ENCODE results near the gene STAG1. TPM values are rescaled to one million over a fixed set of nuclear protein-coding genes. Genes with fewer than 3 reads are reported as not detected.

STAG1 gene
- total RNA-seq, 2 donors from 2014 or later: 26.8 to 56.4 TPM

DNA sequence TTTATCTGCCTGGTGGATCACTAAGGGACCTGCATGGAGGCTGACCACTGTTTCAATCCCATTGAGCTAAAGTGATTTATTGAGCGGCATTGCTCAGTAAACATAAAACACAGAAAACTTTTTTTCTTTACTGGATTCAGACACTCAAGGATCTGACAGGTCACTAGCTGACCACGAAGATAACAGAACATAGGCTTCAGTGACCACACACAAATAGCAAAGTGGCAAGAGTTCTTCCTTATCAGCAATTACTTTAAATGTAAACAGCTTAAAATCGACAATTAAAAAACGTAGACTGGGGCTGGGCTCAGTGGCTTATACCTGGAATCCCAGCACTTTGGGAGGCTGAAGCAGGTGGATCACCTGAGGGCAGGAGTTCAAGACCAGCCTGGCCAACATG lies 48.7 kb downstream of the STAG1 start:
- Histone ChIP-seq H3K4me3 (no peak overlapping the region), H3K4me1 (ENCODE audit: control insufficient read depth in 1 of 2, low read depth in 2 of 2) (peaks cover 6 to 9% of the 10 kb centered on the region in 2 donors), H3K27ac (no peak overlapping the region), H3K9me3 (no peaks in the 10 kb centered on the region), H3K36me3 (no peaks in the 10 kb centered on the region), H3K27me3 (replicated peaks; ENCODE audit: insufficient read depth) (no peaks in the 10 kb centered on the region)
- DNase-seq (ENCODE audit: low spot score): no peak
- no peak for ATAC-seq (ENCODE audit: insufficient number of reproducible peaks, low FRiP score, low read depth)
- TF ChIP-seq, protein P1, sequence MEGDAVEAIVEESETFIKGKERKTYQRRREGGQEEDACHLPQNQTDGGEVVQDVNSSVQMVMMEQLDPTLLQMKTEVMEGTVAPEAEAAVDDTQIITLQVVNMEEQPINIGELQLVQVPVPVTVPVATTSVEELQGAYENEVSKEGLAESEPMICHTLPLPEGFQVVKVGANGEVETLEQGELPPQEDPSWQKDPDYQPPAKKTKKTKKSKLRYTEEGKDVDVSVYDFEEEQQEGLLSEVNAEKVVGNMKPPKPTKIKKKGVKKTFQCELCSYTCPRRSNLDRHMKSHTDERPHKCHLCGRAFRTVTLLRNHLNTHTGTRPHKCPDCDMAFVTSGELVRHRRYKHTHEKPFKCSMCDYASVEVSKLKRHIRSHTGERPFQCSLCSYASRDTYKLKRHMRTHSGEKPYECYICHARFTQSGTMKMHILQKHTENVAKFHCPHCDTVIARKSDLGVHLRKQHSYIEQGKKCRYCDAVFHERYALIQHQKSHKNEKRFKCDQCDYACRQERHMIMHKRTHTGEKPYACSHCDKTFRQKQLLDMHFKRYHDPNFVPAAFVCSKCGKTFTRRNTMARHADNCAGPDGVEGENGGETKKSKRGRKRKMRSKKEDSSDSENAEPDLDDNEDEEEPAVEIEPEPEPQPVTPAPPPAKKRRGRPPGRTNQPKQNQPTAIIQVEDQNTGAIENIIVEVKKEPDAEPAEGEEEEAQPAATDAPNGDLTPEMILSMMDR (IDR thresholded peaks at IDR 0.05): no peak

DNA sequence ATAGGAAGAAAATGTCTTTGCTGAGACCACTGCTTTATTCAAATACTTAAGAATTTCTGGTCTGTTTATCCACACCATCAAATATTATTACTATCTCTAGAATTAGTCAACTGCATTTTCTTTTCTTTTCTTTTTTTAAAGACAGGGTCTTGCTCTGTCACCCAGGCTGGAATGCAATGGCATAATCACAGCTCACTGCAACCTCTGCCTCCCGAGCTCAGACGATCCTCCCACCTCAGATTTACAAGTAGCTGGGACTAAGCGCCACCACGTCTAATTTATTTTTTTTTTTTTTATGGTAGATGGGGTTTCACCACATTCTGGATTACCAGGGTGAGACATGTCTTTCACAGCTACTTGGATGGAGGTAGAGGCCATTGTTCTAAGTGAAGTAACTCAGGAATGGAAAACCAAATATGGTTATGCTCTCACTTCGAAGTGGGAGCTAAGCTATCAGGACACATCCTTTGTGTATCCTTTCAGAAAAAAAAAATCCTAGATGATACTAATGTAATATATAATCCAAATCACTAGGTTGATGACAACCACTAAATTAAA lies 52.8 kb downstream of the STAG1 start:
- TF ChIP-seq, protein P1 (IDR thresholded peaks at IDR 0.05): no peak
- DNase-seq (ENCODE audit: low spot score): no peak

DNA sequence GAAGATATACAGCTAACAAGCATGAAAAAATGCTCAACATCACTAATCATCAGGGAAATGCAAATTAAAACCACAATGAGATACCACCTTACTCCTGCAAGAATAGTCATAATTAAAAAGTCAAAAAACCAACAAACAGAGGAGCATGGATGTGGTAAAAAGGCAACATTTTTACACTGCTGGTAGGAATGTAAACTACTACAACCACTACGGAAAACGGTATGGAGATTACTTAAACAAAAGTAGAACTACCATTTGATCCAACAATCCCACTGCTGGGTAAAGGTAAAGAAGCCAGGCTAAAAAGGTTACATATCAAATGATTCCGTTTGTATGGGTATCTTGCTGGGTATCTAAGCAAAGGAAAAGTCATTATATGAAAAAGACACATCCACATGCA lies 53.8 kb downstream of the STAG1 start:
- H3K36me3 ChIP-seq: no peaks in the 10 kb centered on the region
- no peak overlapping the region for H3K4me3 ChIP-seq
- no peaks in the 10 kb centered on the region for H3K9me3 ChIP-seq
- TF ChIP-seq, protein P1 (IDR thresholded peaks at IDR 0.05): no peak
- DNase-seq (ENCODE audit: low spot score): no peak
- H3K4me1 ChIP-seq (ENCODE audit: control insufficient read depth in 1 of 2, low read depth in 2 of 2): peaks cover 11 to 18% of the 10 kb centered on the region in 2 donors
- no peak for ATAC-seq (ENCODE audit: insufficient number of reproducible peaks, low FRiP score, low read depth)
- H3K27ac ChIP-seq: no peak overlapping the region
- no peaks in the 10 kb centered on the region for H3K27me3 ChIP-seq (replicated peaks; ENCODE audit: insufficient read depth)

More for the DNA sequence above, 52.8 kb downstream of the STAG1 start:
- Histone ChIP-seq H3K27ac (no peak overlapping the region), H3K36me3 (no peaks in the 10 kb centered on the region), H3K4me3 (no peak overlapping the region), H3K4me1 (ENCODE audit: control insufficient read depth in 1 of 2, low read depth in 2 of 2) (peaks cover 11 to 18% of the 10 kb centered on the region in 2 donors), H3K27me3 (replicated peaks; ENCODE audit: insufficient read depth) (no peaks in the 10 kb centered on the region), H3K9me3 (no peaks in the 10 kb centered on the region)
- no peak for ATAC-seq (ENCODE audit: insufficient number of reproducible peaks, low FRiP score, low read depth)

DNA sequence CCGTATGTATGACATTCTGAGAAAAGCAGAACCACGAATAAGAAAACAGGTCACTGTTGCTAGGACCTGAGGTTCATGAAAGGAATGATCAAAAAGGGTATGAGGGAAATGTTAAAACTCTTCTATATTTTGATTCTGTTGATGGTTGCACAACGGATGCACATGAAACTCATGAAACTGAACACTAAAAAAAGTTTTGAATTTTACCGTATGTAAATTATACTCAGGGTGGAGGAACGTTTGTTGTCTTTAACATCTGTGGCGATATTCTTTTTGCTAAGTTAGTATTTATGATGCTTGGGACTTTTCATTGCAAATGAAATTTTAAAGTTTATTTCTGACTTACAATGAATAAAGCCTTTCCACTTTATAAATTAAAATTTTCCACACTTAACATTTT lies 55.4 kb downstream of the STAG1 start:
- H3K9me3 ChIP-seq: no peaks in the 10 kb centered on the region
- H3K4me1 ChIP-seq (ENCODE audit: control insufficient read depth in 1 of 2, low read depth in 2 of 2): peaks cover 11 to 18% of the 10 kb centered on the region in 2 donors
- DNase-seq (ENCODE audit: low spot score) (no peak), ATAC-seq (ENCODE audit: insufficient number of reproducible peaks, low FRiP score, low read depth) (no peak)
- no peak overlapping the region for H3K4me3 ChIP-seq
- H3K27me3 ChIP-seq (replicated peaks; ENCODE audit: insufficient read depth): no peaks in the 10 kb centered on the region
- H3K36me3 ChIP-seq: no peaks in the 10 kb centered on the region
- TF ChIP-seq, protein P1 (IDR thresholded peaks at IDR 0.05): no peak
- H3K27ac ChIP-seq: no peak overlapping the region

DNA sequence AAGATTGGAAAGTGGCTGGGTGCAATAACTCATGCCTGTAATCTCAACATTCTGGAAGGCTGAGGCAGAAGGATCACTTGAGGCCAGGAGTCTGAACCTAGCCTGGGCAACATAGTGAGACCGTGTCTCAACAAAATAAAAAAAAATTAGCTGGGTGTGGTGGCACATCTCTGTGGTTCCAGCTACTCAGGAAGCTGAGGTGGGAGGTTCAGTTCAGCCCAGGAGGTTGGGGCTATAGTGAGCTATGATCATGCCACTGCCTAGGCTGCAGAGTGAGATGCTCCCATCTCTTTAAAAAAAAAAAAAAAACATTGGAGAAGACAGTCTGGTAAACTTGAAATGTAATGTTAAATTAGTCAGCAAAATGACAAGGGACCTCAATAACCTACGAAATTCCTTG lies 57.9 kb downstream of the STAG1 start:
- H3K36me3 ChIP-seq: no peaks in the 10 kb centered on the region
- H3K9me3 ChIP-seq: no peaks in the 10 kb centered on the region
- H3K27me3 ChIP-seq (replicated peaks; ENCODE audit: insufficient read depth): no peaks in the 10 kb centered on the region
- H3K4me1 ChIP-seq (ENCODE audit: control insufficient read depth in 1 of 2, low read depth in 2 of 2): peaks cover 11 to 18% of the 10 kb centered on the region in 2 donors
- DNase-seq (ENCODE audit: low spot score): no peak
- TF ChIP-seq, protein P1 (IDR thresholded peaks at IDR 0.05): no peak
- ATAC-seq (ENCODE audit: insufficient number of reproducible peaks, low FRiP score, low read depth): no peak
- H3K27ac ChIP-seq: no peak overlapping the region
- H3K4me3 ChIP-seq: no peak overlapping the region
